ENCODE measurements around the gene DDX52.

The DDX52 gene

DNA sequence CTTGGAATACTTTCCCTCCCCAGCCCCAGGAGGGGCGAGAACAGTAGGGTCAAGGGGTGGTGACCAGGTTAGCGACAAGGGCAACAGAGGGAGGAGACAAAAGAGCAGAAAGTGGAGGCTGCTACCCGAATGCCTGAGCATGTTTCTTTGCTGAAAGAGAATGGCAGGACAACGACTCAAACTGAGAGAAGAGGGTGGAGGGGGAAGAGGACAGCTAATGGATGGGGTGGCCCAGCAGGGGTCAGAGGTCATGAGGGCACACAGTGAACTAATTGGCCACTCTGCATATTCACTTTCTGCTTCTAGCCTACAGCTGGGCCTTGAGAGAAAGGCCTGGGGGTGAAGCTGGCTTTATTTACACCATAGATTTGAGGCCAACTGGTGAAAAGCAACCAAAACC, 19.1 kb upstream of the DDX52 start:
- H3K4me1 ChIP-seq, result no peaks in the 10 kb centered on the region
- no peaks in the 10 kb centered on the region for H3K9me3 ChIP-seq (replicated peaks in 1 of 11)
- H3K4me2 ChIP-seq, result no peak overlapping the region
- H4K20me1 ChIP-seq, result no peaks in the 10 kb centered on the region
- no peaks in the 10 kb centered on the region for H3K36me3 ChIP-seq
- TF ChIP-seq Cebpa-rat (IDR thresholded peaks at IDR 0.05), result no peak
- H3K9ac ChIP-seq, result no peak overlapping the region
- no peak overlapping the region for H3K27ac ChIP-seq
- H3K4me3 ChIP-seq, result no peak overlapping the region
- no peaks in the 10 kb centered on the region for H3K27me3 ChIP-seq

DNA sequence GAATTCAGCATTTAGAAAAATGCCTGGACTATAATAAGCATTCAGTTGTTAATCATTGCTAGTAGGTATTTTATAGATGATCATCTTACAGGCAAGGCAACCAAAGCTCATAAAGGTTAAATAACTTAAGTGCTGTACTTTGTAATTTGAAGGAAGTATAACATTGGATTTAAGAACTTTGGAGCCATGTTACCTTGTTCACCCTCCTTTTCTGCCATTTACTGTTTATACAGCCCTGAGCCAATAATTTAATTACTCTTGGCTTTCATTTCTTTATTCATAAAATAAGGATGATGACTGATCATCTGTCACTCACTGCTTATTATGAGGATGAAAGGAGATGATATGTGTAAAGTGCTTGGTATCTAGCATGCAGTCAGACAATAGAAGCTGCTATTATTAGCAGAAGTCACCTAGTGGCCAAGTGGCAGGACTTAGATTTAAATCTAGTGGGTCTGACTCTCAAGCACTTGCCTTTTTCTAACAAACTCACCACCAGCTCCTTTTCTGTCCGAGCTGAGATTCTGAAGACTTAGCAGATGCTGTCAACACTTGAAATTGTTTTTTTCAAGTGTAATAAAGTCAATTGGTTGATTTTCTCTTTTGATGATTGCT, 18.3 kb upstream of the DDX52 start:
- Histone ChIP-seq H3K36me3 (no peaks in the 10 kb centered on the region), H3K4me1 (no peaks in the 10 kb centered on the region), H3K9ac (no peak overlapping the region), H3K4me3 (no peak overlapping the region), H3K9me3 (replicated peaks in 1 of 11) (no peaks in the 10 kb centered on the region), H3K27ac (no peak overlapping the region), H3K27me3 (no peaks in the 10 kb centered on the region), H3K4me2 (no peak overlapping the region), H4K20me1 (no peaks in the 10 kb centered on the region)
- no peak for TF ChIP-seq Cebpa-rat (IDR thresholded peaks at IDR 0.05)

DNA sequence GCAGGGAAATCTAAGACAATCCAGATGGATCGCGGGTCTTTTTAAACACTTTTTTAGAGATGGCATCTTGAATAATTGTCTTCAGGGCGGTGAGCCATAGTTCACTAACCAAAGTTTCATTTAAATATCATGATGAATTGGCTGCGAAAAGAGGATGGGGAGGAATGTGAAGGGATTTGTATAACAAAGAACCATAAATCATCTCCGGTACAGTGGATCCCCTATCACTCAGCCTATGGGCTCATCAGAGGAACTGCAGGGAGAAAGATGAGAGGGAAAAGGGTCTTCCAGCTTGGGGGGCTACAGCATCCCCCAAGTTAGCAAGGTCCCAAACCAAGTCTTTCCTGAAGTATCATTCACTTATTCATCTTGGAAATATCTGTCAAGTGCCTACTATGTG, 16.7 kb upstream of the DDX52 start:
- Histone ChIP-seq H3K4me3 (no peak overlapping the region), H3K27ac (no peak overlapping the region), H3K9ac (no peak overlapping the region), H3K27me3 (no peaks in the 10 kb centered on the region), H3K9me3 (replicated peaks in 1 of 11) (no peaks in the 10 kb centered on the region), H3K4me2 (no peak overlapping the region), H3K36me3 (no peaks in the 10 kb centered on the region), H3K4me1 (no peaks in the 10 kb centered on the region), H4K20me1 (no peaks in the 10 kb centered on the region)
- no peak for TF ChIP-seq Cebpa-rat (IDR thresholded peaks at IDR 0.05)

DNA sequence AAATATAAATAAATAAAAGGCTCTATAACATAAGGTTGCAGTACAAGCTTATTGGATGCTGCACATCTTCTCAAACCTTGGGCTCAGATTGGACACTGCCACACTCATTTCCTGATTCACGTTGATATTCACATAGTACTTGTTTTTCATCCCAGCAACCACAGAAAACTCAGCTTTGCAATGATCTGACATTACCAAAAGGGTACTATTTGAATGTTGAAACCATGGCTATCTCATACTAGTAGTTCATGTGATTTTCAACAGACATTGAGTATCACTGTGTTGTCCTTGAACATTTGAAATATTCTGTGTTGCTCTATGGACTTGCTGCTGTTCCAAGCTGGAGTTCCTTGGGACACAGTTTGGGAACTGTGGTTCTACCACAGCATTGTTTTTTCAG, 14.0 kb upstream of the DDX52 start:
- TF ChIP-seq Cebpa-rat (IDR thresholded peaks at IDR 0.05), result no peak
- Histone ChIP-seq H3K9ac (no peak overlapping the region), H4K20me1 (no peaks in the 10 kb centered on the region)

DNA sequence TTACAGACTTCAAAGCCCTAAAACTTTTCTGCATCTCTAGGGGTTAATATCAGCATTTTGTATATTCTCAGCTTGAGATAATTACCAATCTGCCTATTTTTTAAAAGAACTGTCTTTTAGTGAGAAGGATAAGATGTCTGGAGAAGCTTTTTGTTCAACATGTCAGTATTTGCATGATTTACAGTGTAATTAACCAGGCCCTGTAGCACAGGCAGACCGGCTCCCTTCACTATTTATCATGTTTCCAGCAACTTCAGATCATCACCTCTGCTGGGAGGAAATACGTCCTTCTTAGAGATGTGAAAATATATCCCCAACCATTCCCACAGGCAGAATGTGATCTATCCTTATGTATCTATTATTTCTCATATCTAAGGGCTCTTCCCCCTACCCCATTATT, 8.6 kb upstream of the DDX52 start:
- H3K27me3 ChIP-seq, result no peaks in the 10 kb centered on the region
- peaks cover 0 to 22% (median 0%) of the 10 kb centered on the region in 10 experiments; a peak in 6 of 20 replicates for H3K4me1 ChIP-seq
- H3K4me3 ChIP-seq, result no peak overlapping the region
- H3K9me3 ChIP-seq (replicated peaks in 1 of 11), result no peaks in the 10 kb centered on the region
- no peak overlapping the region for H3K27ac ChIP-seq
- no peak overlapping the region for H3K4me2 ChIP-seq
- no peak for TF ChIP-seq Cebpa-rat (IDR thresholded peaks at IDR 0.05)
- no peaks in the 10 kb centered on the region for H3K36me3 ChIP-seq
- H3K9ac ChIP-seq, result no peak overlapping the region
- no peaks in the 10 kb centered on the region for H4K20me1 ChIP-seq

More for the DNA sequence above, 14.0 kb upstream of the DDX52 start:
- Histone ChIP-seq H3K27me3 (no peaks in the 10 kb centered on the region), H3K4me2 (no peak overlapping the region), H3K27ac (no peak overlapping the region), H3K36me3 (no peaks in the 10 kb centered on the region), H3K4me3 (no peak overlapping the region), H3K9me3 (replicated peaks in 1 of 11) (no peaks in the 10 kb centered on the region), H3K4me1 (no peaks in the 10 kb centered on the region)

DNA sequence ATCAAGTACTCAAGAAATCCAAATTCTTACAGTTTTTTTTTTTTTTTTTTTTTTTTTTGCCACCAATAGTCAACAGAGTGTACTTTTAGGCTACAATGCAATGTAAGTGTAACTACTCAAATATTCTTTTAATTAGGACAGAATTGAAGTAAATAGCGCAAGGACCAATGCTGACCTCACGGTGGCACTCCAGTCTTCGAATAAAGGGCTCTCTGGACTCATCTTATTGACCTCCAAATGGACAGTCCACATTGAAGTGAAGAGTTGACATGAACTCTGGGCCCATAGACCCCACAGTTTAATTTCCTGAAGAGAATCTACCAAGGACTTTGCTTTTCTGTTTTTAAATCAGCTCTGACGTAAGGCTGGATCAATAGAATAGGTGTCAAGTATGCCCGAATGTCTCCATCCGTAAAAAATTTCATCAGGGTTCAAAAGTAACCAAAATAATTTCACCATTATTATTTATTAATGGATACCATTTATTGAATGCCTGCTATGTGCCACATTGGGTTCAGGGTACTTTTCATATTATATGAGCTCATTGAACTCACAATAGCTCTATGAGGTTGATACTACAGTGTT, 7.3 kb upstream of the DDX52 start:
- no peak overlapping the region for H3K4me2 ChIP-seq
- H4K20me1 ChIP-seq, result no peaks in the 10 kb centered on the region
- H3K4me3 ChIP-seq, result no peak overlapping the region
- no peak for TF ChIP-seq Cebpa-rat (IDR thresholded peaks at IDR 0.05)
- no peaks in the 10 kb centered on the region for H3K36me3 ChIP-seq
- no peak overlapping the region for H3K9ac ChIP-seq
- peaks cover 0 to 22% (median 0%) of the 10 kb centered on the region in 10 experiments; a peak in 6 of 20 replicates for H3K4me1 ChIP-seq
- H3K9me3 ChIP-seq (replicated peaks in 1 of 11), result no peaks in the 10 kb centered on the region
- no peak overlapping the region for H3K27ac ChIP-seq
- no peaks in the 10 kb centered on the region for H3K27me3 ChIP-seq

DNA sequence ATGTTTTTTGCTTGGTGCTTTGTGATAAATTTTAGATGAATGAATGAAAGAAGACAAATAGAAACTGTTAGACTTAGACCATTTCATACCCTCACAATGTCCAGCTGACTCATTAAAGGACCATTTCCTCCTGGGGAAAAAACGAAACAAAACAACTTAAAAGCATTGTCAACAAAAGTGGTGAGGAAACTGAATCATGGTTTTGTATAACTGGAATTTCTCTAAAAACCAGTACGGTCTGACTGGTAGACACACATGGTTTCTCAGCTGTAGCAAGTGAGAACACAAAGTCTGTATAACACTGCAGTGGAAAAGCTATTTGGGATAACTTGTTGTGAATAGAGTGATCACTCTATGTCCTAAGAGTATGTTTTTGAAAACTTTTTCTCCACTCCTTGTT, 5.3 kb upstream of the DDX52 start:
- Histone ChIP-seq H3K4me2 (peak overlapping the region in 4 of 11 experiments; percentile 31 to 72 (median 65); a peak in 8 of 22 replicates), H3K4me3 (no peak overlapping the region), H4K20me1 (no peaks in the 10 kb centered on the region), H3K27me3 (no peaks in the 10 kb centered on the region), H3K36me3 (no peaks in the 10 kb centered on the region), H3K9me3 (replicated peaks in 1 of 11) (no peaks in the 10 kb centered on the region), H3K27ac (peak overlapping the region in 3 of 11 experiments; percentile 18 to 61 (median 38); a peak in 5 of 22 replicates), H3K4me1 (peaks cover 4 to 28% (median 5%) of the 10 kb centered on the region in 10 experiments; a peak in 14 of 20 replicates), H3K9ac (peak overlapping the region in 2 of 11 experiments; percentile 20 to 29; a peak in 1 of 22 replicates)
- no peak for TF ChIP-seq Cebpa-rat (IDR thresholded peaks at IDR 0.05)

DNA sequence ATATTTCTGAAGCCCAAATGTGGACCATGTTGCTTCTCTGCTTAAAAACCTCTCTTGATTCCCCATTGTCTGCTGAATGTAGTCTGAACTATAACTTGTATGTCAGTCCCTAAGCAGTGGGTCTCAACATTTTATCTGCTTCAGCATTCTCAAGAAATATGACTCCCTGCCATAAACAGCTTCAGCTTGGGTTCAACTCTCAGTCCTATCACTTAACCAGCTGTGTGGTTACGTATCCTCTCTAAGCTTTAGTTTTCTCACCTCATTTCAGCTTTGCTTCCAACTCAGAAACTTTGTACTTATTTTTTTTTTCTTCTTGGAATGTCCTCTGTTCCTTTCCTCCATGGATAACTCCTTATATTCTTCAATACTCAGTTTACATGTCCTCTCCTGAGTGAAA, 4.6 kb upstream of the DDX52 start:
- Histone ChIP-seq H3K27me3 (no peaks in the 10 kb centered on the region), H3K4me2 (peak overlapping the region in 3 of 11 experiments; percentile 64 to 72 (median 66); a peak in 6 of 22 replicates), H3K36me3 (no peaks in the 10 kb centered on the region), H3K27ac (0 out of 22 replicates have a peak overlapping the region, but pooled peaks of 1 of the 11 experiments have one; percentile 61), H3K9ac (no peak overlapping the region), H4K20me1 (peaks cover 0 to 1% (median 0%) of the 10 kb centered on the region in 11 experiments; a peak in 1 of 22 replicates), H3K9me3 (replicated peaks in 1 of 11) (no peaks in the 10 kb centered on the region), H3K4me1 (peaks cover 4 to 28% (median 5%) of the 10 kb centered on the region in 10 experiments; a peak in 14 of 20 replicates), H3K4me3 (no peak overlapping the region)
- no peak for TF ChIP-seq Cebpa-rat (IDR thresholded peaks at IDR 0.05)

DNA sequence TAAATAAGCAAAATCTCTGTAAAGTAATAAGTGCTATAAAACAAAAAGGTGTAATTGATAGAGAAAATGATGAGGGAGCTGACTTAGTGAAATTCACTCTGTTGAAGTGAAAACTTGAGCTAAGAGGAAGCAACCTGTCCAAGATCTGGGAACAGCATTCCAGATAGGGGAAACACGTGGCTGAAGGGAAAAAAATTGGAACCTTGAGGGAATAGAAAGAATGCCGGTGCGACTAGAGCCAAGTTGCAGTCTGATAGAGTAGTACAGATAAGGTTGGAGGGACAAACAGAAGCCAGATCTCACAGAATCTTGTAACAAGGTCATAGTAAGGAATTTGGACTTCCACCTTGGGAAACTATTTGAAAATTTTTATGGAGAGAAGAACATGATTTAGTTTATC, 623 bp upstream of the DDX52 start:
- Histone ChIP-seq H3K27me3 (no peaks in the 10 kb centered on the region), H4K20me1 (peaks cover 0 to 39% (median 25%) of the 10 kb centered on the region in 11 experiments; a peak in 18 of 22 replicates), H3K4me1 (peaks cover 33 to 54% (median 37%) of the 10 kb centered on the region in 10 experiments), H3K4me3 (peak overlapping the region; percentile 79 to 95 (median 86)), H3K9me3 (replicated peaks in 1 of 11) (no peaks in the 10 kb centered on the region), H3K27ac (peak overlapping the region in 10 of 11 experiments; percentile 79 to 93 (median 88); a peak in 13 of 22 replicates), H3K4me2 (peak overlapping the region; percentile 63 to 94 (median 75)), H3K36me3 (peaks cover 21 to 31% (median 29%) of the 10 kb centered on the region in 11 experiments; a peak in 21 of 22 replicates), H3K9ac (peak overlapping the region in 10 of 11 experiments; percentile 86 to 96 (median 94); a peak in 16 of 22 replicates)
- TF ChIP-seq Cebpa-rat (IDR thresholded peaks at IDR 0.05), result no peak
